WERI-Rb-1 (cell line): ENCODE results near the gene PTK6.

Experiments
- DNase-seq: peaks from one replicate; pipeline ENCODE4 v3.0.0-alpha.2; 2020
- H3K27ac ChIP-seq: fragments of 250-450 bp; sonication (Bioruptor Pico); 2 replicates; pipeline ENCODE4 v1.5.1; 2020; ENCODE audit warnings: mild to moderate bottlenecking, moderate library complexity
- H3K27me3 ChIP-seq: fragments of 250-450 bp; sonication (Bioruptor Pico); 2 replicates; pipeline ENCODE4 v1.5.1; 2021; ENCODE audit warnings: mild to moderate bottlenecking, low read depth, moderate library complexity; ENCODE audit not compliant: insufficient read depth, severe bottlenecking
- H3K36me3 ChIP-seq: fragments of 250-450 bp; sonication (Bioruptor Pico); 2 replicates; pipeline ENCODE4 v1.5.1; 2020; ENCODE audit warnings: mild to moderate bottlenecking, moderate library complexity
- H3K4me3 ChIP-seq: 2 replicates; pipeline ENCODE4 v1.5.1; 2011; ENCODE audit warnings: low read depth, mild to moderate bottlenecking, control low read depth, low read length
- H3K9me3 ChIP-seq: fragments of 250-450 bp; sonication (Bioruptor Pico); 2 replicates; pipeline ENCODE4 v1.5.1; 2021; ENCODE audit warnings: mild to moderate bottlenecking, moderate library complexity; ENCODE audit not compliant: severe bottlenecking
- CTCF ChIP-seq: IDR thresholded peaks from 2 replicates; pipeline ENCODE4 v1.5.1; 2011; ENCODE audit warnings: low read depth, mild to moderate bottlenecking, control low read depth, inconsistent platforms, low read length

PTK6 gene

GRCh38 chr20:63496596-63497120 is 40.5 kb downstream of the PTK6 start:
- Histone ChIP-seq H3K27ac (peak overlapping the region; percentile 87), H3K4me3 (peak overlapping the region; percentile 0; the same call in 1 of the 2 replicates), H3K36me3 (peaks cover 51% of the 10 kb centered on the region), H3K9me3 (no peaks in the 10 kb centered on the region), H3K27me3 (no peaks in the 10 kb centered on the region)
- no peak for TF ChIP-seq CTCF
- no peak for DNase-seq

- peak overlapping the region; percentile 0; the same call in 1 of the 2 replicates for H3K4me3 ChIP-seq
- peak overlapping the region; percentile 87 for H3K27ac ChIP-seq
- no peaks in the 10 kb centered on the region for H3K27me3 ChIP-seq
- TF ChIP-seq CTCF: peak; percentile 90
- H3K36me3 ChIP-seq: peaks cover 58% of the 10 kb centered on the region
- peak; percentile 77 for DNase-seq
- H3K9me3 ChIP-seq: no peaks in the 10 kb centered on the region
Measured at GRCh38 chr20:63495741-63496595, 41.2 kb downstream of the PTK6 start.

- no peak overlapping the region for H3K27ac ChIP-seq
- no peaks in the 10 kb centered on the region for H3K27me3 ChIP-seq
- peaks cover 65% of the 10 kb centered on the region for H3K36me3 ChIP-seq
- no peaks in the 10 kb centered on the region for H3K9me3 ChIP-seq
- DNase-seq: no peak
- TF ChIP-seq CTCF: no peak
- H3K4me3 ChIP-seq: no peak overlapping the region
Measured at GRCh38 chr20:63495167-63495720, 41.9 kb downstream of the PTK6 start.

GRCh38 chr20:63494420-63495166 is 42.6 kb downstream of the PTK6 start:
- Histone ChIP-seq H3K4me3 (no peak overlapping the region), H3K36me3 (peaks cover 71% of the 10 kb centered on the region), H3K27me3 (no peaks in the 10 kb centered on the region), H3K27ac (no peak overlapping the region), H3K9me3 (no peaks in the 10 kb centered on the region)
- TF ChIP-seq CTCF: no peak
- no peak for DNase-seq

GRCh38 chr20:63494084-63494419 is 43.1 kb downstream of the PTK6 start:
- Histone ChIP-seq H3K36me3 (peaks cover 77% of the 10 kb centered on the region), H3K27me3 (no peaks in the 10 kb centered on the region), H3K9me3 (no peaks in the 10 kb centered on the region), H3K27ac (no peak overlapping the region), H3K4me3 (no peak overlapping the region)
- DNase-seq: no peak
- TF ChIP-seq CTCF: no peak
